Measurements from ENCODE around the gene DCST2.

The DCST2 gene

GRCh38 chr1:155064832-155065429 is 31.4 kb upstream of the DCST2 start:
- H3K4me3 ChIP-seq (ENCODE audit: low read length) = peak overlapping the region; percentile 87
- peak overlapping the region; percentile 87; the same call in 1 of the 2 replicates for H3K9ac ChIP-seq (ENCODE audit: low read depth, low read length)
- peaks cover 12% of the 10 kb centered on the region; the same call in 1 of the 2 replicates for H3K27me3 ChIP-seq (ENCODE audit: insufficient read depth, low read length)
- H3K4me1 ChIP-seq (ENCODE audit: insufficient read depth, low read length) = peaks cover 9% of the 10 kb centered on the region; the same call in 1 of the 2 replicates
- peaks cover 31% of the 10 kb centered on the region for H3K36me3 ChIP-seq (ENCODE audit: insufficient read depth, low read depth, low read length)
- no peak overlapping the region for H3K27ac ChIP-seq (ENCODE audit: low read length)
- H3K9me3 ChIP-seq (ENCODE audit: insufficient read depth, low read depth, low read length) = no peaks in the 10 kb centered on the region

DNA sequence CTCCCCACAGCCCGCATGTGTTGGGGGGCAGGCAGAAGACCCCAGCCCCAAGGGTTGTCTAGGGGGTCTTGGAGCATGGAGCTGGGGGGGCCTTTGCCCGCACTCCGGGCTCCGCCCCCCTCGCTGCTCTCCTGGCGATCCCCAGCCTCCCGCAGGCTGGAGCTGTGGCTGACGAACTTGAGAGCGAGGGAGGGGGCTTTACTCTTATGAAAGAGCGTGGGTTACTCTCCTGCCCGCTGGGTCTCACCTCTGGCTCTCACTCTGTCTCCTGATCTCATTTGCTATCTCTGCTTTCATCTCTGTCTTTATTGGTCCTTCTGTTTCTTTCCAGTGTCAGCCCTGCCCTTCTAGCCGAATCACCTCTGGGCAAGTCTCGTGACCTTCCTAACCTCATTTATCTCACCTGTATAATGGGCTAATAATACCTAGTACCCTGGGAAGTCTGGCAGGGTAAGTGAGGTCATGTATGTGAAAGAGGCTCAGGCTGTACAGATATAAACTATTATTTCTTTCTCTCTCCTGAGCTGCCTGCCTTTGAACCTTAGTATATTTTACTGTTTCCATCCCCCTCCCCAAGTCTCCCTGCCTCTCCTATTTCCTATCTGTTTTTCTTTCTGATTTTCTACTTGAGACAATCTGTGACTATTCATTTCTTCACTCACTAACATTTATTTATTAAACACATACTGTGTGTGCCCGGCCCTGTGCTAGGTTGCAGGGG is 30.7 kb upstream of the DCST2 start:
- no peaks in the 10 kb centered on the region for H3K9me3 ChIP-seq (ENCODE audit: insufficient read depth, low read depth, low read length)
- peak overlapping the region; percentile 87; the same call in 1 of the 2 replicates for H3K9ac ChIP-seq (ENCODE audit: low read depth, low read length)
- H3K27ac ChIP-seq (ENCODE audit: low read length) = no peak overlapping the region
- H3K36me3 ChIP-seq (ENCODE audit: insufficient read depth, low read depth, low read length) = peaks cover 28% of the 10 kb centered on the region
- peak overlapping the region; percentile 87 for H3K4me3 ChIP-seq (ENCODE audit: low read length)
- H3K4me1 ChIP-seq (ENCODE audit: insufficient read depth, low read length) = peaks cover 9% of the 10 kb centered on the region; the same call in 1 of the 2 replicates
- peaks cover 12% of the 10 kb centered on the region; the same call in 1 of the 2 replicates for H3K27me3 ChIP-seq (ENCODE audit: insufficient read depth, low read length)

DNA sequence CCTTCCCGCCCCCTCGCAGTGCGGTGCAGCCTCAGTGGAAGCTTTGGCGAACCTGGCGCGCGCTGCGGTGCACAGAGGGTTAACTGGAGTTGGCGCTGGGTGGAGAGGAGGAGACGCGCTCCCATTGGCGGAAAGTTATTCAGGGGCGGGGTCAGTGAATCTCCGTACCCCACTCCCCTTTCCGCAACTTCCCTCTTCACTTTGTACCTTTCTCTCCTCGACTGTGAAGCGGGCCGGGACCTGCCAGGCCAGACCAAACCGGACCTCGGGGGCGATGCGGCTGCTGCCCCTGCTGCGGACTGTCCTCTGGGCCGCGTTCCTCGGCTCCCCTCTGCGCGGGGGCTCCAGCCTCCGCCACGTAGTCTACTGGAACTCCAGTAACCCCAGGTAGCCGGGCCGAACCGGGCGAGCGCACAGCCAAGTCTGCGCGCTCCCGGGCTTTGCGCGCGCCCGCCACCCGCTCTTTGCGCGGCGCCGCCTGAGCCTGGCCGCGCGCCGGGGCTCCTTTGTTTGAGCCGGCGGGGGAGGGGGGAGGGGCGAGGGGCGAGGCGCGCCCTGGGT is 30.0 kb upstream of the DCST2 start, which contains the start of gene EFNA4:
EFNA4 (plus strand) TSS at position 191 of the 561 bp plus-strand sequence; CDS start at position 275, 84 bp downstream.
- H3K4me3 ChIP-seq (ENCODE audit: low read length) = peak within 1 kb of the TSS; percentile 87
- H3K4me1 ChIP-seq (ENCODE audit: insufficient read depth, low read length) = peaks cover 9% of the 10 kb centered on the region; the same call in 1 of the 2 replicates
- peak within 1 kb of the TSS; percentile 80 for H3K27ac ChIP-seq (ENCODE audit: low read length)
- H3K36me3 ChIP-seq (ENCODE audit: insufficient read depth, low read depth, low read length) = peaks cover 22% of the 10 kb centered on the region
- H3K9ac ChIP-seq (ENCODE audit: low read depth, low read length) = peak within 1 kb of the TSS; percentile 87; the same call in 1 of the 2 replicates
- no peaks in the 10 kb centered on the region for H3K9me3 ChIP-seq (ENCODE audit: insufficient read depth, low read depth, low read length)
- peaks cover 12% of the 10 kb centered on the region; the same call in 1 of the 2 replicates for H3K27me3 ChIP-seq (ENCODE audit: insufficient read depth, low read length)

DNA sequence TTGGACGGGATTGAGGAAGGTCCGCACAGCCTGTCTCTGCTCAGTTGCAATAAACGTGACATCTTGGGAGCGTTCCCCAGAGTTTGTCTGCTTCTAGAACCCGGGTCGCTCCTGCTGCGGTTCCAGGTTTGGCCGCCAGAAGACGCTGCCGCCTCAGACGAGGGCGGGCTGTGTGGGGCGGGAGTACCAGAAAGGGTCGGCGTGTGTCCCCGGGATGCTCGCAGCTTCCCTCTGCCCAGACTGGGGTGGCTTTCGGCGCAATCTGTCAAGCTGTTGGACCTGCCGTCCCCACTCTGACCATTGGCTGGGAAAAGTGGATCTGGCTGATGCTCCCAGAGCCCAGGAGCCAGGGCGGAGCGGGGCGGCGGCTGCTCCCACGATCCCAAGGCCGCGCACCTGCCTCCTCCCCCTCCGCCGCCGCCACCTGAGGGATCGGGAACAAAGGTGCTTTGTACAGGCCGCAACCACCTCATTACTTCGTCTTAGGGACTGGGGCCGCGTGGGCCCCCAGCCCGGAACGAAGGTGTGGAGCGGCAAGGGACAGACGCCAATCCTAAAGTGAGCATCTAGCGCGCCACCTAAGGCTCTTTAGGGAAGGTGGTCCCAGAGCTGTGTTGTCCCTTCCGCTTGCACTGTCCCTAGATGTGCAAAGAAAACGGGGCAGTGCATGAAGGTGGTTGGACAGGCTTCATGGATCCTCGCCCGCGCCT is 29.3 kb upstream of the DCST2 start:
- H3K9ac ChIP-seq (ENCODE audit: low read depth, low read length) = peak overlapping the region; percentile 87; the same call in 1 of the 2 replicates
- peaks cover 9% of the 10 kb centered on the region; the same call in 1 of the 2 replicates for H3K4me1 ChIP-seq (ENCODE audit: insufficient read depth, low read length)
- H3K27ac ChIP-seq (ENCODE audit: low read length) = no peak overlapping the region
- H3K4me3 ChIP-seq (ENCODE audit: low read length) = peak overlapping the region; percentile 87
- H3K36me3 ChIP-seq (ENCODE audit: insufficient read depth, low read depth, low read length) = peaks cover 21% of the 10 kb centered on the region; the same call in 1 of the 2 replicates
- no peaks in the 10 kb centered on the region for H3K9me3 ChIP-seq (ENCODE audit: insufficient read depth, low read depth, low read length)
- peaks cover 12% of the 10 kb centered on the region; the same call in 1 of the 2 replicates for H3K27me3 ChIP-seq (ENCODE audit: insufficient read depth, low read length)

DNA sequence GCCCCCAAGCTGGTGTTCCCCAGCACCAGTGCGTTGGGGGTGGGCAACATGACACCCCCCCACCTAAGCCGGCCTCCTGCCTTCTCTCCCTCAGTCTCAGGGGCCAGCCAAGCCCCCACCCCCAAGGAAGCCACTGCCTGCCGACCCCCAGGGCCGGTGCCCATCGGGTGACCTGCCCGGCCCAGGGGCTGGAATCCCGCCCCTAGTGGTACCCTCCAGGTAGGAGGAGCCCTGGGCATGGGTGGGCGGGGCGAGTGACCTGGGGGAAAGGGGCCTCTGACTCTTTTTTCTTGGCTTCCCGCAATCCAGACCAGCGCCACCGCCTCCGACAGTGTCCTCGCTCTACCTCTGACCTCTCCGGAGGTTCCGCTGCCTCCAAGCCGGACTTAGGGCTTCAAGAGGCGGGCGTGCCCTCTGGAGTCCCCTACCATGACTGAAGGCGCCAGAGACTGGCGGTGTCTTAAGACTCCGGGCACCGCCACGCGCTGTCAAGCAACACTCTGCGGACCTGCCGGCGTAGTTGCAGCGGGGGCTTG is 28.6 kb upstream of the DCST2 start:
- H3K36me3 ChIP-seq (ENCODE audit: insufficient read depth, low read depth, low read length) = peaks cover 17% of the 10 kb centered on the region; the same call in 1 of the 2 replicates
- H3K9me3 ChIP-seq (ENCODE audit: insufficient read depth, low read depth, low read length) = no peaks in the 10 kb centered on the region
- peaks cover 9% of the 10 kb centered on the region; the same call in 1 of the 2 replicates for H3K4me1 ChIP-seq (ENCODE audit: insufficient read depth, low read length)
- peak overlapping the region; percentile 87; the same call in 1 of the 2 replicates for H3K4me3 ChIP-seq (ENCODE audit: low read length)
- no peak overlapping the region for H3K27ac ChIP-seq (ENCODE audit: low read length)
- no peak overlapping the region for H3K9ac ChIP-seq (ENCODE audit: low read depth, low read length)
- peaks cover 12% of the 10 kb centered on the region; the same call in 1 of the 2 replicates for H3K27me3 ChIP-seq (ENCODE audit: insufficient read depth, low read length)

- Histone ChIP-seq H3K4me3 (ENCODE audit: low read length) (peak overlapping the region; percentile 87; the same call in 1 of the 2 replicates), H3K36me3 (ENCODE audit: insufficient read depth, low read depth, low read length) (peaks cover 13% of the 10 kb centered on the region; the same call in 1 of the 2 replicates), H3K9ac (ENCODE audit: low read depth, low read length) (no peak overlapping the region), H3K9me3 (ENCODE audit: insufficient read depth, low read depth, low read length) (no peaks in the 10 kb centered on the region), H3K27ac (ENCODE audit: low read length) (no peak overlapping the region), H3K27me3 (ENCODE audit: insufficient read depth, low read length) (peaks cover 12% of the 10 kb centered on the region; the same call in 1 of the 2 replicates), H3K4me1 (ENCODE audit: insufficient read depth, low read length) (peaks cover 9% of the 10 kb centered on the region; the same call in 1 of the 2 replicates)
Measured at GRCh38 chr1:155061381-155062150, 28.0 kb upstream of the DCST2 start.

DNA sequence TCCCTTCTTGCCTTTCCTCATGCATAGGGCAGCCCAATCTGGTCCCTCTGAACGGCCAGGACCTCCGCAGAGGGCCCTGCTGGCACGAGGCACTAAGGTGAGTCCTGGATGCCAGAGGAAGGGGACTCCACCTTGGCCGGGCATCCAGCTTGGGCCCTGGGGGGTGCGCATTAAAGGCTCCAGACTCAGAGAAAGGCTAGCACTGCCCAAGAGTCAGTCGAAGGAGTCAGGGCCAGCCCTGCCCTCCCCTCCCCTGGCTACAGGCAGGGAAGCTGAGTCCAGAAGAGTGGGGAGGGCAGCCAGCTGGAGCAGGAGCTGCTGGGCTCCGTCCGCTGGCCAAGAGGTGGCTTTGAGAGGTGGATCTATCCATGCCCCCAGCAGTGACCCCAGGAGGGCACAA is 27.2 kb upstream of the DCST2 start:
- Histone ChIP-seq H3K9me3 (ENCODE audit: insufficient read depth, low read depth, low read length) (no peaks in the 10 kb centered on the region), H3K4me3 (ENCODE audit: low read length) (no peak overlapping the region), H3K27me3 (ENCODE audit: insufficient read depth, low read length) (peaks cover 12% of the 10 kb centered on the region; the same call in 1 of the 2 replicates), H3K36me3 (ENCODE audit: insufficient read depth, low read depth, low read length) (peaks cover 15% of the 10 kb centered on the region; the same call in 1 of the 2 replicates), H3K27ac (ENCODE audit: low read length) (no peak overlapping the region), H3K9ac (ENCODE audit: low read depth, low read length) (no peak overlapping the region), H3K4me1 (ENCODE audit: insufficient read depth, low read length) (peaks cover 9% of the 10 kb centered on the region; the same call in 1 of the 2 replicates)

DNA sequence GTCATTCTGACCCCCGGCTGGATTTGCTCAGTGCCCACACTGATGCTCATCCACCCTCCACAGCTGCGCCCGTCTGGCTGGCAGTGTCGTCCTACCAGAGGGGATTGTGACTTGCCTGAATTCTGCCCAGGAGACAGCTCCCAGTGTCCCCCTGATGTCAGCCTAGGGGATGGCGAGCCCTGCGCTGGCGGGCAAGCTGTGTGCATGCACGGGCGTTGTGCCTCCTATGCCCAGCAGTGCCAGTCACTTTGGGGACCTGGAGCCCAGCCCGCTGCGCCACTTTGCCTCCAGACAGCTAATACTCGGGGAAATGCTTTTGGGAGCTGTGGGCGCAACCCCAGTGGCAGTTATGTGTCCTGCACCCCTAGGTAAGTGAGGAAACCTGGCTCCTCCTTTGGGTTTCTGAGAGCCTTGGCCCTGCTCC is 24.2 kb upstream of the DCST2 start:
- Histone ChIP-seq H3K36me3 (ENCODE audit: insufficient read depth, low read depth, low read length) (peaks cover 15% of the 10 kb centered on the region; the same call in 1 of the 2 replicates), H3K27me3 (ENCODE audit: insufficient read depth, low read length) (peaks cover 15% of the 10 kb centered on the region), H3K4me3 (ENCODE audit: low read length) (no peak overlapping the region), H3K4me1 (ENCODE audit: insufficient read depth, low read length) (peaks cover 4% of the 10 kb centered on the region; the same call in 1 of the 2 replicates), H3K9me3 (ENCODE audit: insufficient read depth, low read depth, low read length) (no peaks in the 10 kb centered on the region), H3K9ac (ENCODE audit: low read depth, low read length) (no peak overlapping the region), H3K27ac (ENCODE audit: low read length) (no peak overlapping the region)

GRCh38 chr1:155057104-155057503 is 23.5 kb upstream of the DCST2 start:
- no peak overlapping the region for H3K9ac ChIP-seq (ENCODE audit: low read depth, low read length)
- peaks cover 4% of the 10 kb centered on the region; the same call in 1 of the 2 replicates for H3K4me1 ChIP-seq (ENCODE audit: insufficient read depth, low read length)
- peaks cover 15% of the 10 kb centered on the region; the same call in 1 of the 2 replicates for H3K36me3 ChIP-seq (ENCODE audit: insufficient read depth, low read depth, low read length)
- H3K27ac ChIP-seq (ENCODE audit: low read length) = no peak overlapping the region
- H3K4me3 ChIP-seq (ENCODE audit: low read length) = no peak overlapping the region
- no peaks in the 10 kb centered on the region for H3K9me3 ChIP-seq (ENCODE audit: insufficient read depth, low read depth, low read length)
- peaks cover 17% of the 10 kb centered on the region for H3K27me3 ChIP-seq (ENCODE audit: insufficient read depth, low read length)

DNA sequence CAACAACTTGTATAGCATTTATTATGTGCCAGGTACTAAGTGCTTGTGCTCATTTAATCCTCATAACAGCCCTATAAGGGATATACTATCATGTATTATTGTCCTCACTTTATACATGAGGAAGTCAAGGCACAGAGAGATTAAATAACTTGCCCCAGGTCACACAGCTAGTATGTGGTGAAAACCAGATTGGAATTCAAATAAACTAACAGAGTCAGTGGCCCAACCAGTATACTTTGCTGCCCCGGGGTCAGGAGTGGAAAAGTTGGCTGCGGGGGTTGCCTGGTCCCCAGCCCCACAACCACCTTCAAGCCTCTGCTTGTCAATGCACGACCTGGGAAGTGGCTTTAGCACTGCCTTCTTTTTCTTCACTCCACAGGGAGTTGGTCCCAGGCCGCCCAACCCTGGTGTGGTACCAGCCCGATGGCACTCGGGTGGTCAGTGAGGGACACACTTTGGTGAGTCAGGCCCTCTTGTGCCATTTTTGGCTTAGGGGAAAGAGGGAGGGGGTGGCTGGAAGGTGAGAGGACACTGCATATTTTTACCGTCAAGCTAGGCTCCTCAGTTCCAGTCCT is 20.0 kb upstream of the DCST2 start:
- H3K27me3 ChIP-seq (ENCODE audit: insufficient read depth, low read length) = peaks cover 29% of the 10 kb centered on the region
- H3K9ac ChIP-seq (ENCODE audit: low read depth, low read length) = no peak overlapping the region
- H3K4me1 ChIP-seq (ENCODE audit: insufficient read depth, low read length) = peaks cover 7% of the 10 kb centered on the region; the same call in 1 of the 2 replicates
- H3K4me3 ChIP-seq (ENCODE audit: low read length) = no peak overlapping the region
- no peak overlapping the region for H3K27ac ChIP-seq (ENCODE audit: low read length)
- H3K9me3 ChIP-seq (ENCODE audit: insufficient read depth, low read depth, low read length) = no peaks in the 10 kb centered on the region
- peaks cover 15% of the 10 kb centered on the region; the same call in 1 of the 2 replicates for H3K36me3 ChIP-seq (ENCODE audit: insufficient read depth, low read depth, low read length)

Data from iPS-20b (cell line).